ENCODE results near the gene CLEC12A. TPM values are rescaled to one million over a fixed set of nuclear protein-coding genes. Genes with fewer than 3 reads are reported as not detected.
"Not testable (repeated sequence)": the region's sequence is repeated elsewhere in the genome, so short reads cannot be mapped to it uniquely, and the experiment has no call there.

Gene CLEC12A
- not detected for total RNA-seq

DNA sequence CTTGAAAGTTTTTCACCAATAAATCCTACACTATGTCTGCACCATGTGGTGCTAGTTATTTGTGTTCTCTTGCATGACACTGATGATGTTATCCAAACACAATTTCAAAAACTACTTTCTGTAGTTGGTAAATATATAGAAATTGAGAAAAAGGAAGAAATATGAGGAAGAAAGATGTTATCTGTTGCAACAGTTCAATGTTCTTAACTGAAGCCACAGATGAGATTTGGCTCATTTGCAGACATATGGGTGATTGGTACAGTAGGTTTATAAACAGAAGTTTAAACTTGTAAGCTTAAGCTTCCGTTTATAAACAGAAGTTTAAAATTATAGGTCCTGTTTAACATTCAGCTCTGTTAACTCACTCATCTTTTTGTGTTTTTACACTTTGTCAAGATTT is at the start of gene CLEC12A:
TSS of gene CLEC12A (plus strand) at position 229 of the 400 bp plus-strand sequence. CDS start 188 bp downstream, outside the sequence.
- no peak for DNase-seq

DNA sequence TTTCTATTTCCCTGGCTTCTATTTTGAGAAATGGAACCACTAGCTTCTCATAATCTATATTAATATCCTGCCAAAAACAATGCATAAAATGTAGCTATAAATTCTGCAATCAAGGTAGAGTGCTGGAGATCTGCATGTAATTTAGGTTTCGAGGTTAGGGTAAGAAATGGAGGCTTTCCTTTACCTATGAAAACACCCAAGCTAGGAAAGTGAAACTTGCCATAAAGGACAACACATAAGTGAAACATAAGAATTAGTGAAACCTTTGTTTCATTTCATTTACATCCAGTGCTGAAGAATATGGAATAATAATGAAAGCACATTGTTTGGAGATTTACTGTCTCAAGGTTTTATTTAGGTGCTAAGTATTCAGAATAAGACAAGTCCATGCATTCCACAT is 48.8 kb upstream of the CLEC12A start:
- DNase-seq, result no peak

DNA sequence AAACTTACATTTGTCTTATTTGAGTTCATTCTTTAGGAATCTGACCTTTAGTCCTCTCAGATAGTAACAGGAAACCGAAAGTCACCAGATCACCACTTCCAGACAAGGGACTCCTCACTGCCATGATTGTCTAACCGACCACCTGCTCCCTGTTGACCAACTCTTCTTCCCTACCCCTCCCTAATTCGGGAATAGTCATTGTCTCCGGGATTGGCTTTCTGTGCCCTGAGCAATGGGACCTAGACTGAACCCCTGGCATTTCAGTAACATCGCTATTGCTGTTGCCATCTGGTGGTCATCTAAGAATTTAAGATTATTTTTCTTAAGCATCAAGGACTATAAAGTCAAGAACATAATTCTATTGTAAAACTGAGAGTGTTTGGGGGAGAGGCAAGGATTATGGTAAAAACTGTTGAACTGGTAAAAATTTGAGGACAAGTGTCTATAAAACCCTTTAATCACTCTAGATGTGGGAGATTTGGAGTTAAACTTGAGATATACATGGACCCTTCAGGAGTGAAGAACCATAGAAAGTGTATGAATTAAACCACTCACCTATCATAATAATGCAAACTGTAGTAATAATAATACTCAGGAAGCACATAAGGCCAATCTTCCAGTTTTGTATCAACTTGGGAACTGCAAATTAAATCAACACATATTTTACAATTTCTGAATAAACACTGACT is 45.4 kb upstream of the CLEC12A start:
- peak; percentile 58 for DNase-seq

DNA sequence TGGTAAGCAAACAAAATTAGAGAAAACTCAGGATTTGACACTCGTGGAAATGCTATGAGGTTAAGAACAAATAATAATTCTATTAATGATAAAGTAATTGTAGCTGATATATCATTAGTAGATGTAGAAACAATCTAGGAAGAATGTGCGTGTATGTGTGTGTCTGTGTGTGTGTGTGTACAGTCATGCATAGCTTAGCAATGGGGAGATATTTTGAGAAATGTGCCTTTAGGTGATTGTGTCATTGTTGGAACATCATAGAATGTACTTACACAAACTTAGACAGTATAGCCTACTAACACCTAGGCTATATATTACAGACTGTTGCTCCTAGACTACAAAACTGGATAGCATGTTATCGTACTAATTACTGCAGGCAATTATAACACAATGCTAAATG is 44.3 kb upstream of the CLEC12A start:
- DNase-seq, result no peak

DNA sequence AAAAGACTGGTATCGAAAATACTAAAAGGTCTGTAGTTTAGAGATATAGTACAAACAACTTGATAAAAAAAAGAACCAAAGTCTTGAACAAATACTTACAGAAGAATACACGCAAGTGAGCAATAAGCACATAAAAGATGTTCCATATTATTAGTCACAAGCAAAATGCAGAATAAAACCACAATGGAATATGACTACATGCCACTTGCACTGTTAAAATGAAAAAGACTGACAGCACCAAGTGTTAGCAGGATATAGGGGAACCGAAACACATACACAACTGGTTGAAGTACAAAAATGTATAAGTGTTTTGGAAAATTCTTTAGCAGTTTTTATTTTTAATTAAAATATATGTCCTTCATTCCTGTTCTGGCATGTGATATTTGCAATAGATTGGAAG is 42.6 kb upstream of the CLEC12A start:
- peak; percentile 24 for DNase-seq

DNA sequence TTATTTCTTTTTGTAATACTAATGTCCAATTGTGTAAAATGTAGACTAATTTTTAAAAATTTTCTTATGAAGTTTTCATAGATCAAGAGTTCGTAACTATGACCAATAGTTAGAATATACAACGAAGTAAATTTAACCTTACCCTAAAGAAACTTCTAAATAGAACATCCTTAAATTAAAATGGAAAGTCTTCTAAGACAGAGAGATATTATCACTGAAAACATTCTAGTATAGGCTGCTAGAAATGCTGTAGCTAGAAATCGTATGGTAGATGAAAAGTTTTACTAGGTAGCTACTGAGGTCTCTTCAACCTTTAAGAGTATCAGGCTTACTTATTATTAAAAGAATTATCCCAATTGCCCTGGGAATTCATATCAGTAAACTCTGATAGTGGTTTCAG is 40.0 kb upstream of the CLEC12A start:
- DNase-seq, result no peak

DNA sequence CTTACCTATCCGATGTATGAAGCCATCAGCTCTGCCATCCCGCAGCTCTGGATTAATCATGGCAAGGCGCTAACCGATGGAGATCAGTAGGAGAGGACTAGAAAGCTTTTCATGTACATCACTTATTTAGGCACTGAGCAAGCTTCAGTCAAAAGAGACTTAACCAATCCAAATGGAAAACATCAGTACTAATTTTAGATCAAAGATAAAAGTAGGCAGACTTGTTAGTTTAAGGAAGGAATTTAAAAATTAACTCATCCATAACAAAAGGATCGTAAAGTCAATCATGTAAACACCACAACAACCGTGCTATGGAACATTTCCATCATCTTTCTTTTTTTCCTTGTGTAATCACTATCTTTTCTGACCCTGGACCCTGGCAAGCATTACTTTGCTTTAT is 38.9 kb upstream of the CLEC12A start, which contains the start of gene CLEC2A:
TSS of gene CLEC2A (minus strand) at position 101 of the 400 bp plus-strand sequence. CDS start at position 60, 41 bp downstream.
- no peak for DNase-seq

DNA sequence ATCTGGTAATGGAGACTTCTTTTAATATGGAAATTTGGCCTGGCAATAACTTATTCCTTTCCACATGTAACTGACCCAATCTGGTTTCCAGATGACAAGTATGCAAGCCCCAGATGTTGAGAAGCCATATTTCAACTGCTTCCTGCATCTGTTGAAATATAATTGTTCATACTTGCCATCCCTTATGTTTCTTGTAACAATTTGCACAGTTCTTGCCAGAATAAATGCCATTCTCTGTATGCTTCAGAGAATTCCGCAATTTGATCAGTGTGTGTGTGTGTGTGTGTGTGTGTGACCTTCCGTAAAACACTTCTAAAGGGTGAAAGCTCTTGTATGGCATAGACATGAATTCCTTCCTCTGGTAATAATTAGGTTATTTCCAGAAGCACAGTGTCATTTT is 37.3 kb upstream of the CLEC12A start:
- DNase-seq, result peak; percentile 13

DNA sequence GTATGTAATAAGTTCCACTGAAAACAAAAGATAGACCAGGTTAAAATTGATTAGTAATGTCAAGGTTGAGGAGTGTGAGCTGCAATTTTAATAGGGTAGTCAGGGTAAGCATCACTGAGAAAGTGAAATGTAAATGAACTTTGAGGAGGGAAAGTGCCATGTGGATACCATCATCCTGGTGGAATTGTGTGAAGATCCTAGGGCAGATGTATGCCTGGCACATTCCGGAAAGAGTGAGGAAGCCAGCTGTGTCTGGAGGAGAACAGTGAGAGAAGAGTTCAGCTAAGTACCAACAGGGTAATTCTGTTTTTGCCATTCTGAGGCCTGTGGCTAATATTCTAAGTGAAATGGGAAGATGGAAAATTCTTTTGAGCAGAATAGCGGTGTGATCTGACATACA is 36.2 kb upstream of the CLEC12A start:
- DNase-seq, result no peak

DNA sequence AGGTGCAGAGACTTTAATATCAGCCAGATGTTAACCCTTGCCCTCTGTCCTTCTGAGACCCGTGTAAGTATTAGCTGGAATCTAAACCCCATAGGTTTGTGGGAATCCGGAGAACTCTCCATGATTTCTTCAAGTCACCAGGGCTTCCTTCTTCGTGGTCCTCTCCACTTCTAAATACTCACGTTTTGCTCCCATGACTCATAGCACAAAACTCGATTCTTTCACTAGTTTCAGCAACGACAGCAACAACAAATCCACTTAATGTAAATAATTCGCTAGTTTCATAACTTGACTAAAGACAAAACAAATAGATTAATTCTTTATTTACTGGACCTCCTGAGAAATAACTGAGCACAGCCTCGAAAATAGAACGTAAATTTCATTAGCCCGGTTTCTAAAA is 34.6 kb upstream of the CLEC12A start:
- DNase-seq, result no peak

DNA sequence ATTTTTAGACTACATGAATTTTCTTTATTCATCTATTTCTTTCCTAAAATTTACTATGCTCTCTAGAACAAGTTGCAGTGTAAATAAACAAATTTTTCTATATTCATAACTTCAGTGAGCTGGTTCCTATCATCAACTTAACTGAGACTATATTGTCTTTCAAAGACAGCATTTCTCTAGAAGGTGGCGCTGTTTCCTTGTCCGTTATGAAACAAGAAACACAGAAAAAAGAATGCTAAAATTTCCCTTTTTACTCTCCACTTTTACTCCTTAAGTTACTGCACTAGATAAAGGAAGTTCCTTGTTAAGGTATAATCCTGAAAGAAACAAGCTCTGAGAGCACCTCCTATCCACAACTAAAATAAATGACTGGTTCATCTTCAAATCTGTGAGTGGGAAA is 30.8 kb upstream of the CLEC12A start:
- no peak for DNase-seq

DNA sequence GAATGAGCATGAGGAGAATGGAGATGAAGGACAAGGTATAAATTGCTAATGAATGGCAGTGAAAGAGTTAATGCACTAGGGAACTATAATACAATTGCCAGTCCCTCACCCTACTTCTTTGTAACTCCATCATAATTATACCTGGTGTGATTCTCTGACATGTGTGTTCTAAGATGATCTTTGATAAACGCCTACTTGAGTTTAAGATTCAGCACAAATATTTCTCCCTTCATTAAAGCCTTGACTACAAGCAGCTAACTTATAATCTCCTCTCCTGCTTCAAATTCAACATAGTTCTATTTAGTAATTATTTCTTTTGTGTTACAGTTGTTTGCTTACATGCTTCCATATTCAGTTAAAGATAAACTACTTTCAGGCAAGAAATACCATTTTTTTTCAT is 29.4 kb upstream of the CLEC12A start:
- no peak for DNase-seq

DNA sequence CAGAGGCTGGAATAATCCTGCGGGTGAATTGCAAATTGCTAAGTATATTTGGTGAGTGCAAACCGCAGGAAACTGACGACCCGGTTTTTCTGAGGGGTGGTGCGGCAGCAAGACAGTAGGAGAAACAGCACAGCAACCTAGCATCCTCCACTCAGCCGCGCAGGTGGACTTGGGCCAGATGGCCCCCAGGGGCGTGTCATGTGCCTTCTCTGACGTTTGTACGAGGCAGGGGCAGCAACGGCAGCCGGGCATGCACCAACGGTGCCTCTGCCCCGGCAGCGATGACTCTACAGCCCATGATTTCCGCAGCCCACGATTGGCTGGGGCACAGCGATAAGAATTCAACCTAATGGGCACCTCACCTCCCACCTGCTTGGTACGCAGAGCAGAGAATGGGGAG is 28.0 kb upstream of the CLEC12A start:
- DNase-seq, result no peak

DNA sequence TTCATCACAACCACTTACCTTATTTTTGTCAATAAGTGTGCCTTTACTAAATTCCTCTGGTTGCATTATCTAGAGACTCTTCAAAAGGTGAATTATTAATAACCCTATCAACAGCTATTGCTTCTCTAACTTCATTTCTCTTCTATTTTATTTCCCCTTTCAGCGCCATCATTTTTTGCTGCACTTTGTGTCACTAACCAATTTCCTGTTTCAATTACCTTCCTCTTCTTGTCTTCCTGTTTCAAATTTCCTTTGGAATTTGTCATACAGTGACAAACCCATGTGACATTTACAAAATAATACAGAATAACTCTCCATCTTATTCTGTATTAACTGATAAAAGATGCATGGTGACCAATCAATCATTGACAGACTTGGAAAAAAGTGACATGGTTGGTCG is 26.8 kb upstream of the CLEC12A start:
- no peak for DNase-seq

DNA sequence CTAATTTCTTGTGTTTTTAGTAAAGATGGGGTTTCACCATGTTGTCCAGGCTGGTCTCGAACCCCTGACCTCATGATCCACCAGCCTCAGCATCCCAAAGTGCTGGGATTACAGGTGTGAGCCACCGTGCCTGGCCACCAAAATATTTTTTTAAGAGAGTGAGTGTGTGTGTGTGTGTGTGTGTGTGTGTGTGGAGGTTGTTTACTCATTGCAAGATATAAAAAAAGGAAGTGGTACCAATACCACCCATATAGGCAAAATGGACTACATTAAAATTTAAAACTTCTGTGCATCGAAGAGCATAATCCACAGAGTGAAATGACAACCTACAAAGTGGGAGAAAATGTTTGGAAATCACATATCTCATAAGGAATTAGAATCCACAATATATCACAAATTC is 23.5 kb upstream of the CLEC12A start:
- DNase-seq, result no peak

DNA sequence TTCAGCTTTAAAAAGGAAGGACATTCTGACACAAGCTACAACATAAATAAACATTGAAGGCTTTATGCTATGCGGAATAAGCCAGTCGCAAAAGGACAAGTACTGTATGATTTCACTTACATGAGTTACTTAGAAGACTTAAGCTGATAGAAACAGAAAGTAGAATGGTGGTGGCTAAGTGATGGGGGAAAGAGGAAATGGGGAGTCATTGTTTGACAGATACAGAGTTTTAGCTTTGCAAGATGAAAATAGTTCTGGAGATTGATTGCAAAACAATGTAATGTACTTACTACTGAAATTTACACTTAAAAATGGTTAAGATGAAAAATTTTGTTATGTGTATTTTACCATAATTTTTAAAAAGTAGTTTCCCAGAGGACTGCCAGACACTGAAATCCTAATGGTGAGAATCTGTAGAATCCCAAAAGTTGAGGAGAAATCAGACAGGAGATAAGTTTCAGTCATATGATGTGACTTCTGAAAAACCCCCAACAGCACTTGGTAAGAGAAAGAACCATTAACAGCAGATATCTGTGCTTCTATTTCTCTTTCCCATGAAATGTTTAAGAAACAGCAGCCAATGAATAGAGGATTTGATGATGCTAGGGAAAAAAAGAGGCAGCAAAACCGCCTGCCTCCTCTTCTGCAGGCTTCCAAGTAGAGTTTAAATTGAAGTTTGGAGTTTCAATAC is 22.5 kb upstream of the CLEC12A start:
- DNase-seq, result no peak

DNA sequence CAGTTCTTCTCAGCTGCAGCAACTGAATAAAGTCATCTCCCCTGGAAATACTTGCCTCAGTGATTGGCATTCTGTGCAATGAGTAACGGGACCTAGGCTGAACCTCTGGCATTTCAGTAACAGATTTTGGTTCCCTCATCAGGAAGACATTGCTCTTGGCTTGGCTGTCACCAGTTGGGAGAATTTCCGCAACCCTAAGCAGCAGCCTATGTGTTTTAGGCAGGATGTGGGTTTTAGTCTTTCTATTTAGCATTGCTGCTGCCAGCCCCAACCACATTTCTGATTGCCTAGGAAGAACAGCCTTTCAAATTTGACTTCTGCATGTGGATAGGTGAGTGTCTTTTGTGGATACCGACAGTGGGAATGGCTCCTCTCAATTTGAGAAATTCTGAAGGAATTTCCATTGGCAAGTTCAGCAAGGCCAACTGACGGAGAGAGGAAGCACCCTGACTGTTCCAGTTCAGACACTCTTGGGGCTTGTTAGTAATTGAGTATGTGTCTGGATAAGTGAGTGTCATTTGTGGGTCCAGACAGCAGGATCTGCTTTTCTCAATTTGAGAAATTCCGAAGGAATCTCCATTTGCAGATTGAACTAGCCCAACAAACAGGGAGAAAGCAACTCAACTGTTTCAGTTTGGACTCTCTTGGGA is 20.1 kb upstream of the CLEC12A start:
- DNase-seq, result no peak

DNA sequence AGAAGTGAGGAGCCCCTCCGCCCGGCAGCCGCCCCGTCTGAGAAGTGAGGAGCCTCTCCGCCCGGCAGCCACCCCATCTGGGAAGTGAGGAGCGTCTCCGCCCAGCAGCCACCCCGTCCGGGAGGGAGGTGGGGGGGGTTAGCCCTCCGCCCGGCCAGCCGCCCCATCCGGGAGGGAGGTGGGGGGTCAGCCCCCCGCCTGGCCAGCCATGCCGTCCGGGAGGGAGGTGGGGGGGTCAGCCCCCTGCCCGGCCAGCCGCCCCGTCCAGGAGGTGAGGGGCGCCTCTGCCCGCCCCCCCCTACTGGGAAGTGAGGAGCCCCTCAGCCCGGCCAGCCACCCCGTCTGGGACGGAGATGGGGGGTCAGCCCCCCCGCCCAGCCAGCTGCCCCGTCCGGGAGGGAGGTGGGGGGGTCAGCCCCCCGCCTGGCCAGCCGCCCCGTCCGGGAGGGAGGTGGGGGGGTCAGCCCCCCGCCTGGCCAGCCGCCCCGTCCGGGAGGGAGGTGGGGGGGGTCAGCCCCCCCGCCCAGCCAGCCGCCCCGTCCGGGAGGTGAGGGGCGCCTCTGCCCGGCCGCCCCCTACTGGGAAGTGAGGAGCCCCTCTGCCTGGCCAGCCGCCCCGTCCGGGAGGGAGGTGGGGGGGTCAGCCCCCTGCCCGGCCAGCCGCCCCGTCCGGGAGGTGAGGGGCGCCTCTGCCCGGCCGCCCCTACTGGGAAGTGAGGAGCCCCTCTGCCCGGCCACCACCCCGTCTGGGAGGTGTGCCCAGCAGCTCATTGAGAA is 18.1 kb upstream of the CLEC12A start:
- DNase-seq, result not testable (repeated sequence)

DNA sequence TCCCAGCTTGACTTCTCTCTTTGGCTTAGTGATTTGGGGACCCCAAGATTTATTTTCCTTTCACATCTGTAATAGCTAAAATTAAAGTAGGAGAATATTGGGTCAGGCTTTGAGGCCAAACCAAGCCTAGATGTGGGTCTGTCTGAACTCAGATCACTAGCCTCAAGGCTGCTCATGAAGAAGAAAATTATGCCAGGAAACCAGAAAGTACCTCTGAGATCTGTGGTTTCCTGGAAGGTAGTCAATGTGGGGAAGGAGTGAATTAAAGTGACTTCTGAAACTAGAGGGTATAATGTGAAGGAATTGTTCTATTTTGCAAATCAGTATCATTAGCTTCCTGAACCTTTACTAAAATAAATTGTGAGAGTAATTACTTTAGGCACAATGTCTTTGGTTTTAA is 13.4 kb upstream of the CLEC12A start:
- DNase-seq, result no peak

DNA sequence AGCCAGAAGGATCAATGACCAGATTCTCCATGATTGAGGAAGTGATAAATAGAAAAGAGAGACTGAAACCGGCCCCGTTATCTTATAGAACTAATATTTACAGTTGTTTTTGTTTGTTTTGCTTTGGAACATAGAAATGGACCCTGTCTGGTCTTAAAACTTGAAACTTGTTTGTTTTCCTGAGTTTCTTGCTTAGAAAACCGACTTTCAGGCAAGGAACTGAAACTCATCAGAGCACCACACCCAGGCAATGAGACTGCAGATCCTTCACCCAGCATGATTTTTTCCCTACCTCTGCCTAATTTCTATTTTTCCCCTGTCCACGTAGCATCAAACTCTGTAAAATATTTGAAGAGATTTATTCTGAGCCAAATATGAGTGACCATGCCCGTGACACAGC is 10.6 kb upstream of the CLEC12A start:
- DNase-seq, result no peak

DNA sequence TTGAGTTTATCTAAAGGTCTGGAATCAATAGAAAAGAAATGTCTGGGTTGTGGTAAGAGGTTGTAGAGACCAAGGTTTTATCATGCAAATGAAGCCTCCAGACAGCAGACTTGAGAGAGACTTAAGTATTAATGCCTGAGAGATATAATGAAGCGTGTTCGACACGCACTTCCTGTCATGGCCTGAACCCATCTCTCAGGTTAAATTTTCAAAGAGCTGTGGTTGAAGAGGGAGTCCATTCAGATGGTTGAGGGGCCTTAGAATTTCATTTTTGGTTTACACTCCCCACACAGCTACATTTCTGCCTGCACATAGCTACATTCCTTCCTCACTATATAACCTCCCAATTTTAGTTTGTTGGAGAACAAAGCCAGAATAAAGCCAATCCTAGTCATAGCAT is 10.1 kb upstream of the CLEC12A start:
- no peak for DNase-seq

DNA sequence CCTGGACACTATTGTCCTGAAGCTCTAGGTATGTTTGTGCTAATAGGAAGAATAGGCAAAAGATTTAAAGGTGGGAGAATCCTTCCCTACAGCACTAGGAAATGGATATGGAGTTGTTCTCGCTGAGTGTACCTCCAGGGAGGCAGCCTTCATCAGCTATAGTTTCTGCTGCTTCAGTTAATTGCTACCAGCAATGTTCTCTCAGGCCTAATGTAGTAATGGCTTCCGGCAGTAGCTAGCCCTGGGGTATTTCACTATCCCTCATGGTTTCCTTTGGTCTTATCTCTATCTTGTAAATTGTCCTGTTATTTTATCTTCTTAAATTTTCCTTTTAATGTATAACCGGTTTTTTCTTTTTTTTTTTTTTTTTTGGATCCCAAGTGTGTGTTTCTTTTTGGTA is 9.3 kb upstream of the CLEC12A start:
- DNase-seq, result no peak

DNA sequence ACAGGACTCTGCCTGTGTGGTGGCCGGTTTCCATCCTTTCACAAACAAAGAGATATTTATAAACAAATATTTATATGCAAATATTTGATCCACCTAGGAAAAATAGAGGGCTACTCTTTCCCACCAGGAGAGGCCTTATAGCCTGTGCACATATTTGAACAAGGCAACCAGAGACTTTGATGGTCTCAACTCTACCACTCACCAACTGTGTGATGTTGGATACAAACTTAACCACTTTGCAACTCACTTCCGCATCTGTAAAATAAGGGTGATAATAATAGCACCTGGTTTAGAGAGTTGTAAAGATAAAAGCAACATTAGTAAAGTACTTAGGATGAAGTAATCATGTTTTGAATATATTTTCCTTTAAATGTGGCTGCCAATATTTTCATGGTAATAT is 1.5 kb upstream of the CLEC12A start:
- no peak for DNase-seq
